Activated naive CD4-positive, alpha-beta T cell treated with anti-CD3 and anti-CD28 coated beads, Interleukin-2, amount 50 U/mL, for 72 hours (primary cell): ENCODE data around the gene FADS2. TPM values are rescaled to one million over a fixed set of nuclear protein-coding genes. Genes with fewer than 3 reads are reported as not detected.
A peak's percentile ranks its signal among the peaks of the same experiment; 100 is the strongest.

Experiments used
- ATAC-seq, 2 donors: fragments of 150-1000 bp; cut with Tn5 transposase; 2 replicates each; pipeline ENCODE4 v1.10.0; 2021; ENCODE audit warnings: mild to moderate bottlenecking in 2 of 2, moderate library complexity in 2 of 2
- DNase-seq, 2 donors: peaks; one replicate each; pipeline ENCODE4 v3.0.0; 2021 to 2022; ENCODE audit warnings: low spot score in 2 of 2
- H3K27ac Mint-ChIP-seq, 2 donors: one replicate each; pipeline ENCODE4 v1.8.0; 2022; ENCODE audit warnings: mild to moderate bottlenecking in 2 of 2, mixed read lengths in 2 of 2
- H3K36me3 Mint-ChIP-seq, 2 donors: one replicate each; pipeline ENCODE4 v1.8.0; 2022; ENCODE audit warnings: mixed read lengths in 2 of 2
- H3K9me3 Mint-ChIP-seq, 2 donors: one replicate each; pipeline ENCODE4 v1.8.0; 2022; ENCODE audit warnings: mixed read lengths in 2 of 2
- total RNA-seq, 2 donors: library from RNA; stranded (reverse); gene quantifications; one replicate each; pipeline ENCODE4 v1.2.3, GENCODE V29; 2022

The FADS2 gene
- total RNA-seq, 2 donors from 2014 or later: 42.6 to 55.1 TPM

- Mint-ChIP-seq H3K9me3 (no peaks in the 10 kb centered on the region), H3K36me3 (no peaks in the 10 kb centered on the region), H3K27ac (no peak overlapping the region)
- no peak for DNase-seq
- ATAC-seq: no peak
Observed at GRCh38 chr11:61848631-61849030, 20.5 kb downstream of the FADS2 start.

GRCh38 chr11:61850687-61851086 lies 22.6 kb downstream of the FADS2 start:
- DNase-seq (no peak), ATAC-seq (no peak)
- Mint-ChIP-seq H3K36me3 (no peaks in the 10 kb centered on the region), H3K27ac (no peak overlapping the region), H3K9me3 (no peaks in the 10 kb centered on the region)

- H3K9me3 Mint-ChIP-seq: no peaks in the 10 kb centered on the region
- H3K36me3 Mint-ChIP-seq: no peaks in the 10 kb centered on the region
- H3K27ac Mint-ChIP-seq: no peak overlapping the region
- DNase-seq (no peak), ATAC-seq (no peak)
Observed at GRCh38 chr11:61851113-61851899, 23.2 kb downstream of the FADS2 start.

- no peak for ATAC-seq
- Mint-ChIP-seq H3K9me3 (no peaks in the 10 kb centered on the region), H3K27ac (no peak overlapping the region), H3K36me3 (no peaks in the 10 kb centered on the region)
- DNase-seq: no peak
Observed at GRCh38 chr11:61851900-61852295, 23.8 kb downstream of the FADS2 start.

- H3K9me3 Mint-ChIP-seq: no peaks in the 10 kb centered on the region
- H3K36me3 Mint-ChIP-seq: no peaks in the 10 kb centered on the region
- no peak for DNase-seq
- no peak for ATAC-seq
- H3K27ac Mint-ChIP-seq: no peak overlapping the region
Observed at GRCh38 chr11:61853698-61854169, 25.6 kb downstream of the FADS2 start.

DNA sequence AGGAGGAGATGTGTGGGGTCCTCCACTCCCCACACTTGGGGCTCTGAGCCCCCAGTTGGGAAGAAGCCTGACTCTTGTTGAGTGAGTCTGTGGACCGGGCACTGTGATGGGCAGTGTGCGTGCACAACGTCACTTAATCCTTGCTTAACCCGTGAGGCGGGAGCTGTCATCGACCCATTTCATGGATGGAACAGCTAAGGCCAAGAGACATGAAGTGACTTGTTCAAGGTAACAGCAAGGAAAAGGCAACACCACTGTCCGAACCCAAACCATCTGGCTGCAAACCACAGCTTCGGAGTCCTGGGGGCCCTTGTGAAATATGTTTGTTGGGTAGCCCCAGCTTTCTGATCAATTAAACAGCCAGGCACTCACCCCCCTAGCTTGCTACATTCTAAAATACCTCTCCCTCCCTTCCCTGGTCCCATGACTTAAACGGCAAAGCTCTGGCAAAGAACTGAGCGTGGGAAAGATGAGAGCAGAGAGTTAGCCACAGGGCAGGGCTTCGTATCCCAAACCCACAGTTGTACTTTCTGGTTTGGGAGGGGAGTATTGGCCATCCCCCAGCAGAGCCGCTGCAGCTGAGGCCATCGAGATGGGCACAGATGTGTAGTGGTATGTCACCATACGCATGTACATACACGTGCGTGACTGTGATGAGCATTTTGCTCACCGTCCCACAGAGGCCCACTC lies 26.3 kb downstream of the FADS2 start:
- Mint-ChIP-seq H3K9me3 (no peaks in the 10 kb centered on the region), H3K36me3 (no peaks in the 10 kb centered on the region), H3K27ac (no peak overlapping the region)
- no peak for ATAC-seq
- no peak for DNase-seq

DNA sequence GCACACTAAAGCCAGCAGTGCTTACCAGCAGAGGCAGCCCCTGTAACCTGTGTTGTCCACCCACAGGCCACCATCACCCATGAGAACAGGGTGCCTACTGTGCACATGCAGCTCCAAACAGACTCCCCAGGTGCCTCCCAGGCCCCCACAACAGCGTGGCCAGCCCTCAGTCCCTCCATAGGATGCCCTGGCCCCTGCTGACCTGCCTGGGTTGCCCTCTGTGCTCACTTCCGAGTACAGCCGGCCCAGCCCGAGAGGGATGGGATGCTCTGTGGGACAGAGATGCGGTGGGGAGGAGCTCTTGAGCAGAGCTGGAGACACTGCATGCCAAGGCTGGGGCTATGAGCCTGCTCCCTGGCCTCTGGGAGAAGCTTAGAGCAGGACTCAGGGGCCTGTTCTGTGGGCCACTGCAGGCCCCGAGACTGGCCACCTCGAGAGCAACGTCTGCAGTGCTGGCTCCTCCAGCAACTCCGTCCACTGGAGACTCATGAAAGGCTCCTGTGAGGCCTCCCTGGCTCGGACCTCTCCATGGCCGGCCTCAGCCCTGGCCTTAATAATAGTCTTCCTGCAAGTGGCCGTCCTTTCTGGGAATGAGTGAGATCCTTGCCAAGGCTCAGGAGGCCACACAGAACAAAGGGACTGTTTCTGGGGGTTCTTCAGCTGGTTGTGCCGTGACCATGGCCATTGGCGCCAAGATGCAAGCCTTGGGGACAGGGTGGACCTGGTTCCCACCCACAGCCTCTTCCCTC lies 27.0 kb downstream of the FADS2 start:
- H3K36me3 Mint-ChIP-seq: no peaks in the 10 kb centered on the region

GRCh38 chr11:61855939-61856680 lies 28.0 kb downstream of the FADS2 start:
- Mint-ChIP-seq H3K9me3 (no peaks in the 10 kb centered on the region), H3K36me3 (no peaks in the 10 kb centered on the region), H3K27ac (no peak overlapping the region)
- DNase-seq: no peak
- ATAC-seq: no peak

More for the DNA sequence above, 27.0 kb downstream of the FADS2 start:
- ATAC-seq (no peak), DNase-seq (no peak)
- Mint-ChIP-seq H3K27ac (no peak overlapping the region), H3K9me3 (no peaks in the 10 kb centered on the region)

DNA sequence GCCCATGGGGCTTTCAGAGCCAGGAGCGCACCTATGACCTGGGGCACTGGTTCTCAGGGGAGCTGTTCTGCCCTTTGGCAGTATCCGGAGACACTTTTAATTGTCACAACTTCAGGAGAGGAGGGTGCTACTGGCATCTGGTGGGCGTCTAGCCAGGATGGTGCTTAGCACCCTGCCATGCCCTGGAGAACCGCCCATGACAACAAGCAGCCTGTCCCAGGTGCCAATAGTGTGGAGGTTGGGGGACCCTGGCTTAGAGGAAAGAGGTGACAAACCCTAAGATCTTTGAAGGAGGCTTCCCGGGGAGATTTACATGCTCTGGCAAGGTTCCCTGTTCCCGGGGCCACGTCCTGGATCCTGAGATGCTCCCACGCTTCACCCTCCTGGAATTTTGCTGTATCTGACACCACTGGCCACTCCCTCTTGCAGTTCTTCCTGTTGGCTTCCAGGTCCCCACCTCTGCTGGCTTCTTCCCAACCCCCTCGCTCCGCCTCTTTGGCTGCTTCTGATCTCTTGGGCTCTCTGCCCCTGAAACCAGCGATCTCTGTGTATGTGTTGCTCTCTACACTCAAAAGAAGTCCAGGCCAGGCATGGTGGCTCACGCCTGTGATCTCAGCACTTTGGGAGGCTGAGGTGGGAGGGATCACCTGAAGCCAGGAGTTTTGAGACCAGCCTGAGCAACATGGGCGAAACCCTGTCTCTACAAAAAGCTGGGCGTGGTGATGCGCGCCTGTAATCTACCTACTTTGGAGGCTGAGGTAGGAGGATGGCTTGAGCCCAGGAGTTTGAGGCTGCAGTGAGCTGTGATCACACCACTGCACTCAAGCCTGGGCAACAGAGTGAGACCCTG lies 32.2 kb downstream of the FADS2 start:
- H3K27ac Mint-ChIP-seq: peak overlapping the region in 1 of 2 donors; percentile 57
- H3K9me3 Mint-ChIP-seq: no peaks in the 10 kb centered on the region
- no peak for DNase-seq
- H3K36me3 Mint-ChIP-seq: no peaks in the 10 kb centered on the region
- ATAC-seq: no peak

DNA sequence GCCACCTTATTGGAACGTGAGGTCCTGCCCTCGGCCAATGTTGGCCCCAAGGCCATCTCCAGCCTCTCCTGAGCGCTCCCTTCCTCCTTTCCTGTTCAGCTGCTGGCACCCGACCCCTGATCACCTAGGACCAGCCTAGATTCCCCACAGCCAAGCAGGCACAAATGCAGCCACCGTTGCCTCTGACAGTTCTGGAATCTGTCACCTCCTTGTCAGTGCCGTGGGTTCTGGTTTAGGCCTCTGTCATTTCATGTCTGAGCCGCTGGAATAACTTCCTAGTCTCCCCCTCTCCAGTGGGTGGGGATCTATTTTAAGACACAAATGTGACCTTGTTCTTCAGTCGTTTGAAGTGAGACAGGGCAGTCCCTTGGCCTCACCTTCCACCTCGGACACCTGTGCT lies 33.5 kb downstream of the FADS2 start:
- Mint-ChIP-seq H3K9me3 (no peaks in the 10 kb centered on the region), H3K36me3 (no peaks in the 10 kb centered on the region), H3K27ac (no peak overlapping the region)
- no peak for DNase-seq
- no peak for ATAC-seq

DNA sequence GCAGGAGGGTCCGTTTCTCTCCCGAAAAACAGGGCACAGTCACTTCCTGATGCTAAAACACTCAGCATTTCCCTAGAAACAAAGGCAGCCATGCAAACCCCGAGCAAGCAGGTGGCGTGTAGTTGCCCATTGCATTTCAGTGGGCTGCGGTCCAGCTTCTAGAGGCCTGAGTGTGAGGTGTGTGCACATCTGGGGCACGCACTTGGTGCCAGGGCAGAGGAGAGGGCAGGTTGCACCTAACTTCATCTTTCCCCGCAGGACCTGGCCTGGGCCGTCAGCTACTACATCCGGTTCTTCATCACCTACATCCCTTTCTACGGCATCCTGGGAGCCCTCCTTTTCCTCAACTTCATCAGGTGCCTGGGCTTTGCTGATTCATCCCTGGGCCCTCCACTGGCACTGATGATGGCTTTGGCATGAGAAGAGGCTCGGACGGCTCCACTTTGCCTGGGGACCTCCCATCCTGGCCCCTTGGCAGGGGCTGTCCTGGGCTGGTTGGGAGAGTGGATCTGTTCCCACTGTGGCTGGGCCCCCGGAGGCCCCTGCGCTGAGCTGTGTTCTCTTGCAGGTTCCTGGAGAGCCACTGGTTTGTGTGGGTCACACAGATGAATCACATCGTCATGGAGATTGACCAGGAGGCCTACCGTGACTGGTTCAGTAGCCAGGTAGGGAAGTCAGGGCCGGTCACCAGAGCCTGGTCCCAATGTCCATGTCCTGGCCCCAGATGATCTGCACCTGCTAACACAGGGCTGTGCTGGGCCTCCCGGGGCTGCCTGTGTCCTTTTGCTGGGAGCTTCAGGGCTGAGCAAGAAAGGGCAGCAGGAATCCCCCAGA lies 34.8 kb downstream of the FADS2 start:
- no peak overlapping the region for H3K27ac Mint-ChIP-seq
- no peaks in the 10 kb centered on the region for H3K36me3 Mint-ChIP-seq
- no peaks in the 10 kb centered on the region for H3K9me3 Mint-ChIP-seq
- ATAC-seq: no peak
- DNase-seq: no peak

DNA sequence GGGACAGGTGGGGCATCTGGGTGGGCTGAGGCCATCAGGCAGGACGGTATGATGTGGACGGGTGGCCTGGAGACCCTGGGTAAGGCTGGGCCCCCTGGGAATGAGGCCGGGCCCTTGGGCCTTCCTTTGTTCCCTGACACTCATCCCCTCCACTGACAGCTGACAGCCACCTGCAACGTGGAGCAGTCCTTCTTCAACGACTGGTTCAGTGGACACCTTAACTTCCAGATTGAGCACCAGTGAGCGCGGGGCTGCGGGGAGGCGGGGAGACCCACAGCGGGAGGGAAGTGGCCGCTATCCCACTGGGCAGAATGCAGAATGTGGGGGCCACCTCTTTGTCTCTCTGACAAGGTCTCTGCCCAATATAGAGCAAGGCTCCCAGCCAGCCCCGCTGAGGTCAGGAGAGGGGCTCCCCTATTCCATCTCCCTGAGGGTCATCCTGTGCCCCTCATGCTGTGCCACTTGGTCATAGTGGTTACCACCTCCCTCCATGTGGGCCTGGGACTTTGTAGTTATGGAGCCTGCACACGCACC lies 35.5 kb downstream of the FADS2 start:
- H3K36me3 Mint-ChIP-seq: no peaks in the 10 kb centered on the region
- ATAC-seq (no peak), DNase-seq (no peak)

GRCh38 chr11:61864814-61865775 lies 37.0 kb downstream of the FADS2 start:
- Mint-ChIP-seq H3K36me3 (no peaks in the 10 kb centered on the region), H3K9me3 (no peaks in the 10 kb centered on the region), H3K27ac (peak overlapping the region in 1 of 2 donors; percentile 42)
- ATAC-seq: no peak
- DNase-seq: no peak

More for the DNA sequence above, 35.5 kb downstream of the FADS2 start:
- Mint-ChIP-seq H3K27ac (no peak overlapping the region), H3K9me3 (no peaks in the 10 kb centered on the region)
